IMR-90 (cell line): ENCODE measurements around the gene NELFCD. TPM values are rescaled to one million over a fixed set of nuclear protein-coding genes. Genes with fewer than 3 reads are reported as not detected.

Experiments
- ATAC-seq: fragments of 200-7000 bp; cut with Tn5 transposase; 2 replicates; pipeline ENCODE4 v1.9.1; 2020; ENCODE audit warnings: low read depth, mild to moderate bottlenecking, moderate library complexity
- BruUV-seq: library from RNA; stranded (reverse); fragments of 400-500 nt; replicated peaks from 2 replicates; lab custom pipeline; 2021; lab: Mats Ljungman, UMichigan
- CTCF ChIA-PET: fragments of 300-600 bp; formaldehyde crosslinking; extraction: SDS; loops from one replicate; lab custom pipeline; 2021; ENCODE audit warnings: antibody characterized with exemption; lab: Yijun Ruan, JAX
- POLR2A ChIA-PET: fragments of 300-600 bp; sonication (Branson Sonifier 250); formaldehyde crosslinking; loops from one replicate; lab custom pipeline; 2022; ENCODE audit warnings: antibody characterized with exemption; ENCODE audit not compliant: unreplicated experiment; lab: Charles Lee
- DNase-seq: peaks from one replicate; pipeline ENCODE4 v3.0.0; 2013
- H2AFZ ChIP-seq: replicated peaks from 2 replicates; pipeline ENCODE3; 2013; ENCODE audit warnings: low read length, mild to moderate bottlenecking; ENCODE audit not compliant: poor library complexity
- H2AK5ac ChIP-seq: 2 replicates; pipeline ENCODE4 v1.6.1; 2013; ENCODE audit warnings: low read depth, low read length, inconsistent platforms
- H2AK9ac ChIP-seq: replicated peaks from 2 replicates; pipeline ENCODE3; 2013; ENCODE audit warnings: mild to moderate bottlenecking, low read depth, low read length, moderate library complexity; ENCODE audit not compliant: poor library complexity
- H2BK120ac ChIP-seq: 2 replicates; pipeline ENCODE4 v1.6.1; 2013; ENCODE audit warnings: low read depth, low read length, inconsistent platforms
- H2BK15ac ChIP-seq: 3 replicates; pipeline ENCODE4 v1.6.1; 2013; ENCODE audit warnings: low read depth, low read length, inconsistent platforms
- H2BK20ac ChIP-seq: 2 replicates; pipeline ENCODE4 v1.6.1; 2013; ENCODE audit warnings: low read depth, mild to moderate bottlenecking, inconsistent platforms, low read length, moderate library complexity
- H2BK5ac ChIP-seq: 2 replicates; pipeline ENCODE4 v1.6.1; 2013; ENCODE audit warnings: mild to moderate bottlenecking, low read depth, low read length, inconsistent platforms; ENCODE audit not compliant: poor library complexity, severe bottlenecking
- H3K14ac ChIP-seq: replicated peaks from 2 replicates; pipeline ENCODE4 v1.6.1; 2013; ENCODE audit warnings: low read depth, low read length, inconsistent platforms
- H3K18ac ChIP-seq: 2 replicates; pipeline ENCODE4 v1.6.1; 2013; ENCODE audit warnings: low read depth, low read length, control low read depth
- H3K23ac ChIP-seq: 2 replicates; pipeline ENCODE4 v1.6.1; 2013; ENCODE audit warnings: low read depth, low read length, inconsistent platforms
- H3K27ac ChIP-seq: 2 replicates; pipeline ENCODE4 v1.5.1; 2013; ENCODE audit warnings: mild to moderate bottlenecking, control low read depth, low read length; ENCODE audit not compliant: insufficient read depth
- H3K27me3 ChIP-seq: 2 replicates; pipeline ENCODE4 v1.6.1; 2013; ENCODE audit warnings: low read length; ENCODE audit not compliant: control insufficient read depth, insufficient read depth
- H3K36me3 ChIP-seq: 2 replicates; pipeline ENCODE4 v1.6.1; 2013; ENCODE audit warnings: low read length, mixed read lengths; ENCODE audit not compliant: control insufficient read depth, insufficient read depth
- H3K4ac ChIP-seq: 2 replicates; pipeline ENCODE4 v1.6.1; 2013; ENCODE audit warnings: low read depth, low read length, inconsistent platforms
- H3K4me1 ChIP-seq: 2 replicates; pipeline ENCODE4 v1.6.1; 2013; ENCODE audit warnings: low read length, mixed read lengths; ENCODE audit not compliant: control insufficient read depth, insufficient read depth
- H3K4me2 ChIP-seq: 2 replicates; pipeline ENCODE4 v1.6.1; 2013; ENCODE audit warnings: low read depth, mild to moderate bottlenecking, control low read depth, low read length, moderate library complexity
- H3K4me3 ChIP-seq: 2 replicates; pipeline ENCODE4 v1.5.1; 2013; ENCODE audit warnings: low read depth, mild to moderate bottlenecking, control low read depth, low read length, moderate library complexity; ENCODE audit not compliant: insufficient read depth
- H3K56ac ChIP-seq: 2 replicates; pipeline ENCODE4 v1.6.1; 2013; ENCODE audit warnings: low read length, inconsistent platforms; ENCODE audit not compliant: insufficient read depth; ENCODE audit errors: extremely low read depth
- H3K79me1 ChIP-seq, 2 experiments: 2 replicates each; pipeline ENCODE4 v1.6.1; 2013; ENCODE audit warnings: low read length in 2 of 2, inconsistent platforms in 1 of 2, low read depth in 1 of 2
- H3K9ac ChIP-seq: 2 replicates; pipeline ENCODE4 v1.6.1; 2013; ENCODE audit warnings: low read depth, low read length, control low read depth
- H3K9me1 ChIP-seq: 2 replicates; pipeline ENCODE4 v1.6.1; 2013; ENCODE audit warnings: low read length, inconsistent platforms; ENCODE audit not compliant: insufficient read depth
- H3K9me3 ChIP-seq: 2 replicates; pipeline ENCODE4 v1.6.1; 2013; ENCODE audit warnings: low read length; ENCODE audit not compliant: control insufficient read depth, insufficient read depth
- H4K20me1 ChIP-seq: 2 replicates; pipeline ENCODE4 v1.6.1; 2013; ENCODE audit warnings: low read length, inconsistent platforms; ENCODE audit not compliant: insufficient read depth
- H4K5ac ChIP-seq: 2 replicates; pipeline ENCODE4 v1.6.1; 2013; ENCODE audit warnings: mild to moderate bottlenecking, low read depth, low read length, control low read depth
- H4K8ac ChIP-seq, 2 experiments: 2 replicates each; pipeline ENCODE4 v1.6.1; 2013; ENCODE audit warnings: low read depth in 2 of 2, low read length in 2 of 2, control low read depth in 1 of 2, inconsistent platforms in 1 of 2
- H4K91ac ChIP-seq: 2 replicates; pipeline ENCODE4 v1.6.1; 2013; ENCODE audit warnings: low read depth, low read length, inconsistent platforms; ENCODE audit not compliant: insufficient read depth
- BHLHE40 ChIP-seq: fragments of 150-350 bp; IDR thresholded peaks from 2 replicates; pipeline ENCODE4 v1.6.1; 2016; ENCODE audit warnings: mild to moderate bottlenecking, low read depth, low read length
- CEBPB ChIP-seq: IDR thresholded peaks from 2 replicates; pipeline ENCODE4 v1.6.1; 2012; ENCODE audit warnings: low read depth, low read length, improper control_type of control experiment
- CTCF ChIP-seq: conservative IDR thresholded peaks from 2 replicates; pipeline ENCODE4 v1.5.1; 2012; ENCODE audit warnings: mild to moderate bottlenecking, low read depth, low read length, improper control_type of control experiment
- ELK1 ChIP-seq: fragments of 150-350 bp; IDR thresholded peaks from 2 replicates; pipeline ENCODE4 v1.6.1; 2016; ENCODE audit warnings: low read depth, mild to moderate bottlenecking, low read length, moderate library complexity, borderline replicate concordance
- MAFK ChIP-seq: IDR thresholded peaks from 2 replicates; pipeline ENCODE4 v1.6.1; 2012; ENCODE audit warnings: low read depth, low read length, improper control_type of control experiment
- MAZ ChIP-seq: IDR thresholded peaks from 2 replicates; pipeline ENCODE4 v1.6.1; 2012; ENCODE audit warnings: low read depth, mild to moderate bottlenecking, low read length, improper control_type of control experiment, moderate library complexity, borderline replicate concordance
- POLR2A ChIP-seq: IDR thresholded peaks from 2 replicates; pipeline ENCODE4 v1.6.1; 2012; ENCODE audit warnings: mild to moderate bottlenecking, low read depth, low read length
- RCOR1 ChIP-seq: IDR thresholded peaks from 2 replicates; pipeline ENCODE4 v1.6.1; 2012; ENCODE audit warnings: mild to moderate bottlenecking, low read length, improper control_type of control experiment; ENCODE audit not compliant: insufficient replicate concordance
- RFX5 ChIP-seq: IDR thresholded peaks from 2 replicates; pipeline ENCODE4 v1.8.0; 2012; ENCODE audit warnings: low read depth, mild to moderate bottlenecking, low read length, moderate library complexity
- SMC3 ChIP-seq: fragments of 150-350 bp; IDR thresholded peaks from 2 replicates; pipeline ENCODE4 v1.6.1; 2016; ENCODE audit warnings: low read depth, mild to moderate bottlenecking, antibody characterized with exemption, low read length, moderate library complexity
- USF2 ChIP-seq: fragments of 150-350 bp; IDR thresholded peaks from 2 replicates; pipeline ENCODE4 v1.6.1; 2017; ENCODE audit warnings: mild to moderate bottlenecking, antibody characterized with exemption, low read length, low read depth
- WGBS, 2 experiments: methylation state at CpG; one replicate each; pipeline versions ENCODE4 v1.1.5 to v1.1.7; 2013; ENCODE audit warnings: missing lambda C conversion rate in 2 of 2; ENCODE audit not compliant: insufficient read length in 1 of 2; ENCODE audit errors: extremely low coverage in 2 of 2; 5-methylcytosine and 5-hydroxymethylcytosine counted together
- dilution Hi-C: fragments of 300-500 bp; cut with HindIII; formaldehyde crosslinking; loops from one replicate; pipeline ENCODE4 v1.14.3; 2018; ENCODE audit warnings: low sequenced_read_pairs; ENCODE audit not compliant: unreplicated experiment
- in situ Hi-C: fragments of 300-500 bp; cut with MboI; formaldehyde crosslinking; loops from 3 replicates; pipeline ENCODE4 v1.14.3; 2019; ENCODE audit warnings: low sequenced_read_pairs, inconsistent platforms, mixed read lengths
- intact Hi-C: fragments of 100-400 bp; cut with micrococcal nuclease; formaldehyde crosslinking; loops from 2 replicates; pipeline ENCODE4 v1.10.0; 2022
- polyA plus RNA-seq, 3 experiments: library from polyadenylated mRNA; depleted of rRNA; stranded (reverse); fragments of >200 nt; gene quantifications; 2 replicates each; pipeline ENCODE4 v1.2.3, GENCODE V29; 2012; ENCODE audit warnings: low replicate concordance in 1 of 3
- total RNA-seq: library from RNA; depleted of rRNA; stranded (reverse); fragments of >200 nt; gene quantifications from 2 replicates; pipeline ENCODE4 v1.2.3, GENCODE V29; 2012

The NELFCD gene
- total and polyA plus RNA-seq, 2 of the 4 experiments (the other 2 are of a cell fraction) = 88.9 to 94.1 TPM

- H4K20me1 ChIP-seq = peaks cover 15% of the 10 kb centered on the region
- no peak overlapping the region for H4K91ac ChIP-seq
- no peak overlapping the region for H2BK5ac ChIP-seq
- no peak for DNase-seq
- no peak overlapping the region for H2BK20ac ChIP-seq
- H3K4me2 ChIP-seq = no peak overlapping the region
- H3K14ac ChIP-seq = no peak overlapping the region
- peaks cover 66% of the 10 kb centered on the region for H3K36me3 ChIP-seq
- no peak overlapping the region for H2AFZ ChIP-seq
- H3K9ac ChIP-seq = no peak overlapping the region
- CTCF ChIA-PET = interaction anchor here (0.8 to 1.2 kb wide), 2 partner anchors 11 to 86 kb away, joined by 3 to 4 read pairs; no protein-coding TSS in a partner anchor
- no peak overlapping the region for H3K56ac ChIP-seq
- H2AK5ac ChIP-seq = no peak overlapping the region
- in situ Hi-C loops = no loop called here
- intact Hi-C loops = no loop called here
- H3K4ac ChIP-seq = no peak overlapping the region
- H3K9me3 ChIP-seq = no peaks in the 10 kb centered on the region
- no peak overlapping the region for H3K4me3 ChIP-seq
- ATAC-seq = no peak; the same call in 1 of the 2 replicates
- TF ChIP-seq RCOR1 = no peak
- TF ChIP-seq MAZ = no peak
- TF ChIP-seq SMC3 = no peak
- TF ChIP-seq MAFK = no peak
- no peak for TF ChIP-seq ELK1
- TF ChIP-seq POLR2A = no peak
- no peak for TF ChIP-seq CEBPB
- TF ChIP-seq USF2 = no peak
- no peak for TF ChIP-seq BHLHE40
- TF ChIP-seq CTCF = no peak
- TF ChIP-seq RFX5 = no peak
- peaks cover 17 to 41% of the 10 kb centered on the region in 2 experiments for H3K79me1 ChIP-seq
- 92% methylated on average over 9 of the region's 23 CpGs; no CpG with 5 or more reads in 1 of the 2 experiments for WGBS, 2 experiments
- H2BK120ac ChIP-seq = no peak overlapping the region
- peaks cover 19% of the 10 kb centered on the region for H3K9me1 ChIP-seq
- no TSS peak for BruUV-seq
- H3K27me3 ChIP-seq = no peaks in the 10 kb centered on the region
- POLR2A ChIA-PET = interaction anchor here (0.6 to 0.7 kb wide), 2 partner anchors 10 to 26 kb away, joined by 3 to 21 read pairs; partner anchors contain the start of gene TUBB1
- H2AK9ac ChIP-seq = peak overlapping the region; percentile 38
- no peak overlapping the region for H3K27ac ChIP-seq
- dilution Hi-C loops = no loop called here
- no peak overlapping the region for H4K5ac ChIP-seq
- peaks cover 6% of the 10 kb centered on the region; the same call in 1 of the 2 replicates for H3K4me1 ChIP-seq
- no peak overlapping the region for H2BK15ac ChIP-seq
- no peak overlapping the region for H3K18ac ChIP-seq
- no peak overlapping the region; the same call in 1 of the 2 replicates for H3K23ac ChIP-seq
- no peak overlapping the region for H4K8ac ChIP-seq
These were observed 12.5 kb downstream of the NELFCD start for GRCh38 chr20:58993332-58994248.
